Sigmoid colon (tissue), 4 donors: ENCODE measurements around the gene FAM110D.

Experiments
- POLR2AphosphoS5 ChIP-seq, 4 donors: sonication (generic); formaldehyde crosslinking; IDR thresholded peaks; one replicate each; pipeline ENCODE4 v1.6.1; 2017; ENCODE audit warnings: antibody characterized with exemption in 4 of 4
- TF ChIP-seq, protein P1 (sequence below), 4 experiments: fragments of 450-650 bp in 3 of 4; fragments of 200-600 bp in 1 of 4; IDR thresholded peaks; one replicate each; pipeline ENCODE4 v1.5.1; 2016 to 2019; ENCODE audit warnings: antibody characterized with exemption in 4 of 4, mild to moderate bottlenecking in 3 of 4, moderate library complexity in 2 of 4

- TF ChIP-seq, protein P1, sequence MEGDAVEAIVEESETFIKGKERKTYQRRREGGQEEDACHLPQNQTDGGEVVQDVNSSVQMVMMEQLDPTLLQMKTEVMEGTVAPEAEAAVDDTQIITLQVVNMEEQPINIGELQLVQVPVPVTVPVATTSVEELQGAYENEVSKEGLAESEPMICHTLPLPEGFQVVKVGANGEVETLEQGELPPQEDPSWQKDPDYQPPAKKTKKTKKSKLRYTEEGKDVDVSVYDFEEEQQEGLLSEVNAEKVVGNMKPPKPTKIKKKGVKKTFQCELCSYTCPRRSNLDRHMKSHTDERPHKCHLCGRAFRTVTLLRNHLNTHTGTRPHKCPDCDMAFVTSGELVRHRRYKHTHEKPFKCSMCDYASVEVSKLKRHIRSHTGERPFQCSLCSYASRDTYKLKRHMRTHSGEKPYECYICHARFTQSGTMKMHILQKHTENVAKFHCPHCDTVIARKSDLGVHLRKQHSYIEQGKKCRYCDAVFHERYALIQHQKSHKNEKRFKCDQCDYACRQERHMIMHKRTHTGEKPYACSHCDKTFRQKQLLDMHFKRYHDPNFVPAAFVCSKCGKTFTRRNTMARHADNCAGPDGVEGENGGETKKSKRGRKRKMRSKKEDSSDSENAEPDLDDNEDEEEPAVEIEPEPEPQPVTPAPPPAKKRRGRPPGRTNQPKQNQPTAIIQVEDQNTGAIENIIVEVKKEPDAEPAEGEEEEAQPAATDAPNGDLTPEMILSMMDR (IDR thresholded peaks at IDR 0.05) = no peak
- no peak for TF ChIP-seq POLR2AphosphoS5 (IDR thresholded peaks at IDR 0.05)
Measured at GRCh38 chr1:26212726-26213125, 53.8 kb downstream of the FAM110D start.
